Aorta (tissue), 5 donors: Measurements from ENCODE around the gene RNPEPL1. TPM values are rescaled to one million over a fixed set of nuclear protein-coding genes. Genes with fewer than 3 reads are reported as not detected.
"Not testable (repeated sequence)": the region's sequence is repeated elsewhere in the genome, so short reads cannot be mapped to it uniquely, and the experiment has no call there.

Source experiments
- ATAC-seq: fragments of 200-7000 bp; cut with Tn5 transposase; one replicate; pipeline ENCODE4 v1.9.1; 2022; ENCODE audit warnings: moderate library complexity; ENCODE audit not compliant: low FRiP score
- DNase-seq, 2 donors: peaks; one replicate each; pipeline ENCODE4 v3.0.0-alpha.2; 2020
- H3K27ac ChIP-seq, 2 donors: one replicate each; pipeline ENCODE4 v1.5.1; 2013; ENCODE audit warnings: low read length in 2 of 2, mild to moderate bottlenecking in 2 of 2, moderate library complexity in 2 of 2, control low read depth in 1 of 2, inconsistent platforms in 1 of 2, low read depth in 1 of 2
- H3K27me3 ChIP-seq, 2 donors: one replicate each; pipeline ENCODE4 v1.6.1; 2013; ENCODE audit warnings: control low read depth in 1 of 2, low read length in 1 of 2, mild to moderate bottlenecking in 1 of 2, moderate library complexity in 1 of 2; ENCODE audit not compliant: insufficient read depth in 2 of 2, control insufficient read depth in 1 of 2
- H3K36me3 ChIP-seq, 2 donors: one replicate each; pipeline ENCODE4 v1.6.1; 2013; ENCODE audit warnings: control low read depth in 1 of 2, low read length in 1 of 2, mild to moderate bottlenecking in 1 of 2; ENCODE audit not compliant: insufficient read depth in 2 of 2, control insufficient read depth in 1 of 2
- H3K4me1 ChIP-seq, 2 donors: one replicate each; pipeline ENCODE4 v1.6.1; 2013; ENCODE audit warnings: low read length in 2 of 2, control low read depth in 1 of 2, mild to moderate bottlenecking in 1 of 2, moderate library complexity in 1 of 2; ENCODE audit not compliant: insufficient read depth in 2 of 2, control insufficient read depth in 1 of 2
- H3K4me3 ChIP-seq, 2 donors: one replicate each; pipeline ENCODE4 v1.5.1; 2013; ENCODE audit warnings: low read length in 2 of 2, control low read depth in 1 of 2, mild to moderate bottlenecking in 1 of 2
- H3K9me3 ChIP-seq: one replicate; pipeline ENCODE4 v1.6.1; 2013; ENCODE audit warnings: mild to moderate bottlenecking, low read length; ENCODE audit not compliant: control insufficient read depth
- WGBS, 2 donors: extraction: QIAGEN DNeasy Blood & Tissue Kit; methylation state at CpG; one replicate each; pipeline ENCODE4 v1.1.7; 2013; 5-methylcytosine and 5-hydroxymethylcytosine counted together
- intact Hi-C, 2 donors: fragments of 100-400 bp; cut with DNase I; formaldehyde crosslinking; loops; one replicate each; pipeline versions ENCODE4 v1.14.2 to v1.15.0; 2022
- polyA plus RNA-seq, 2 donors: library from polyadenylated mRNA; stranded (reverse); fragments of 200-250 nt; gene quantifications; one replicate each; pipeline ENCODE4 v1.2.3, GENCODE V29; 2013
- total RNA-seq, 2 donors: library from RNA; stranded (reverse); fragmentation: NEBNext Ultra II Directional; extraction: Animal tissue kit (Norgen Biotek cat#: 25700); gene quantifications; one replicate each; pipeline ENCODE4 v1.2.1, GENCODE V29; 2021
- donor health status: healthy with polysubstance abuse.
- donor health status: Bipolar disorder and iron deficiency.
- donor health status: DM: no; HTN: no; CAD: no.
- donor health status: DM: no; HTN: no; CAD: no.
- donor health status: DM: yes; HTN: yes; CAD: no.

RNPEPL1 gene
- total and polyA plus RNA-seq, 4 donors: 42.9 to 108 (median 47.6) TPM

- H3K27me3 ChIP-seq: no peaks in the 10 kb centered on the region
- no peak overlapping the region for H3K4me3 ChIP-seq
- 94 to 99% methylated on average over 10 of the region's 10 CpGs for WGBS, 2 donors
- no peaks in the 10 kb centered on the region for H3K4me1 ChIP-seq
- intact Hi-C loops: no loop called here
- DNase-seq: peak; percentile 27 to 50
- ATAC-seq: no peak
- H3K9me3 ChIP-seq: no peaks in the 10 kb centered on the region
- H3K36me3 ChIP-seq: no peaks in the 10 kb centered on the region
- no peak overlapping the region for H3K27ac ChIP-seq
Measured at GRCh38 chr2:240611601-240612210, 43.4 kb downstream of the RNPEPL1 start.

GRCh38 chr2:240613781-240614180 is 45.5 kb downstream of the RNPEPL1 start:
- WGBS, 2 donors: 97 to 98% methylated on average over 4 of the region's 4 CpGs
- Histone ChIP-seq H3K4me3 (no peak overlapping the region), H3K27me3 (no peaks in the 10 kb centered on the region), H3K27ac (no peak overlapping the region), H3K4me1 (no peaks in the 10 kb centered on the region), H3K36me3 (no peaks in the 10 kb centered on the region), H3K9me3 (no peaks in the 10 kb centered on the region)
- DNase-seq (no peak), ATAC-seq (no peak)
- intact Hi-C loops: no loop called here

GRCh38 chr2:240614391-240614790 is 46.1 kb downstream of the RNPEPL1 start:
- DNase-seq (peak; percentile 21 to 55), ATAC-seq (no peak)
- Histone ChIP-seq H3K9me3 (no peaks in the 10 kb centered on the region), H3K27ac (no peak overlapping the region), H3K4me3 (no peak overlapping the region), H3K4me1 (no peaks in the 10 kb centered on the region), H3K27me3 (no peaks in the 10 kb centered on the region), H3K36me3 (no peaks in the 10 kb centered on the region)
- intact Hi-C loops: no loop called here
- WGBS, 2 donors: 98 to 99% methylated on average over 9 of the region's 9 CpGs

GRCh38 chr2:240615396-240615795 is 47.1 kb downstream of the RNPEPL1 start:
- Histone ChIP-seq H3K27ac (no peak overlapping the region), H3K36me3 (no peaks in the 10 kb centered on the region), H3K4me1 (no peaks in the 10 kb centered on the region), H3K9me3 (no peaks in the 10 kb centered on the region), H3K4me3 (no peak overlapping the region), H3K27me3 (no peaks in the 10 kb centered on the region)
- no peak for ATAC-seq
- DNase-seq: no peak
- WGBS, 2 donors: 53 to 58% methylated on average over 2 of the region's 2 CpGs
- intact Hi-C loops: no loop called here

GRCh38 chr2:240615820-240616547 is 47.7 kb downstream of the RNPEPL1 start:
- DNase-seq (peak; percentile 35 to 63), ATAC-seq (no peak)
- Histone ChIP-seq H3K36me3 (no peaks in the 10 kb centered on the region), H3K9me3 (no peaks in the 10 kb centered on the region), H3K4me3 (no peak overlapping the region), H3K27ac (no peak overlapping the region), H3K4me1 (no peaks in the 10 kb centered on the region), H3K27me3 (no peaks in the 10 kb centered on the region)
- intact Hi-C loops: no loop called here
- 73 to 75% methylated on average over 19 to 20 of the region's 20 CpGs for WGBS, 2 donors

GRCh38 chr2:240616860-240617666 is 48.8 kb downstream of the RNPEPL1 start:
- H3K4me1 ChIP-seq, H3K4me3 ChIP-seq, intact Hi-C loops, ATAC-seq, H3K27ac ChIP-seq, H3K36me3 ChIP-seq, DNase-seq, H3K27me3 ChIP-seq, H3K9me3 ChIP-seq: not testable (repeated sequence)
- 93% methylated on average over 4 to 5 of the region's 5 CpGs for WGBS, 2 donors

GRCh38 chr2:240618776-240619175 is 50.5 kb downstream of the RNPEPL1 start:
- Histone ChIP-seq H3K36me3 (no peaks in the 10 kb centered on the region), H3K27me3 (no peaks in the 10 kb centered on the region), H3K9me3 (no peaks in the 10 kb centered on the region), H3K4me3 (no peak overlapping the region), H3K27ac (no peak overlapping the region), H3K4me1 (no peaks in the 10 kb centered on the region)
- intact Hi-C loops: no loop called here
- 80 to 81% methylated on average over 6 of the region's 6 CpGs for WGBS, 2 donors
- DNase-seq (no peak), ATAC-seq (no peak)

GRCh38 chr2:240619506-240620148 is 51.3 kb downstream of the RNPEPL1 start:
- DNase-seq (peak in 1 of 2 donors; percentile 38), ATAC-seq (no peak)
- intact Hi-C loops: no loop called here
- WGBS, 2 donors: 92 to 93% methylated on average over 19 of the region's 19 CpGs
- Histone ChIP-seq H3K9me3 (no peaks in the 10 kb centered on the region), H3K27me3 (no peaks in the 10 kb centered on the region), H3K27ac (no peak overlapping the region), H3K4me1 (no peaks in the 10 kb centered on the region), H3K36me3 (no peaks in the 10 kb centered on the region), H3K4me3 (no peak overlapping the region)
